ENCODE measurements around the gene SLC44A1. TPM values are rescaled to one million over a fixed set of nuclear protein-coding genes. Genes with fewer than 3 reads are reported as not detected.

The SLC44A1 gene
- total RNA-seq, 1 donor from 2014 or later, result 16.5 TPM

- Histone ChIP-seq H3K36me3 (ENCODE audit: control insufficient read depth, insufficient read depth, low read length) (no peaks in the 10 kb centered on the region), H3K4me3 (ENCODE audit: low read depth, low read length) (no peak overlapping the region), H3K27me3 (ENCODE audit: control insufficient read depth, insufficient read depth, low read length) (no peaks in the 10 kb centered on the region)
- TF ChIP-seq CTCF (IDR thresholded peaks at IDR 0.05; ENCODE audit: insufficient read depth, low read length, poor library complexity, severe bottlenecking), result no peak
- DNase-seq (ENCODE audit: low read depth), result peak; percentile 79
These were observed 52.4 kb downstream of the SLC44A1 start for GRCh38 chr9:105296877-105297287.

- no peaks in the 10 kb centered on the region for H3K27me3 ChIP-seq (ENCODE audit: control insufficient read depth, insufficient read depth, low read length)
- H3K36me3 ChIP-seq (ENCODE audit: control insufficient read depth, insufficient read depth, low read length), result no peaks in the 10 kb centered on the region
- no peak overlapping the region for H3K4me3 ChIP-seq (ENCODE audit: low read depth, low read length)
- TF ChIP-seq CTCF (IDR thresholded peaks at IDR 0.05; ENCODE audit: insufficient read depth, low read length, poor library complexity, severe bottlenecking), result no peak
- DNase-seq (ENCODE audit: low read depth), result no peak
These were observed 53.1 kb downstream of the SLC44A1 start for GRCh38 chr9:105297442-105298075.

GRCh38 chr9:105299190-105299854 lies 54.9 kb downstream of the SLC44A1 start:
- DNase-seq (ENCODE audit: low read depth), result peak; percentile 94
- Histone ChIP-seq H3K4me3 (ENCODE audit: low read depth, low read length) (no peak overlapping the region), H3K27me3 (ENCODE audit: control insufficient read depth, insufficient read depth, low read length) (no peaks in the 10 kb centered on the region), H3K36me3 (ENCODE audit: control insufficient read depth, insufficient read depth, low read length) (no peaks in the 10 kb centered on the region)
- no peak for TF ChIP-seq CTCF (IDR thresholded peaks at IDR 0.05; ENCODE audit: insufficient read depth, low read length, poor library complexity, severe bottlenecking)

GRCh38 chr9:105302728-105303127 lies 58.3 kb downstream of the SLC44A1 start:
- no peak for DNase-seq (ENCODE audit: low read depth)
- Histone ChIP-seq H3K36me3 (ENCODE audit: control insufficient read depth, insufficient read depth, low read length) (no peaks in the 10 kb centered on the region), H3K4me3 (ENCODE audit: low read depth, low read length) (no peak overlapping the region), H3K27me3 (ENCODE audit: control insufficient read depth, insufficient read depth, low read length) (no peaks in the 10 kb centered on the region)
- no peak for TF ChIP-seq CTCF (IDR thresholded peaks at IDR 0.05; ENCODE audit: insufficient read depth, low read length, poor library complexity, severe bottlenecking)

GRCh38 chr9:105305856-105306255 lies 61.4 kb downstream of the SLC44A1 start:
- no peaks in the 10 kb centered on the region for H3K36me3 ChIP-seq (ENCODE audit: control insufficient read depth, insufficient read depth, low read length)
- no peak for DNase-seq (ENCODE audit: low read depth)
- TF ChIP-seq CTCF (IDR thresholded peaks at IDR 0.05; ENCODE audit: insufficient read depth, low read length, poor library complexity, severe bottlenecking), result no peak
- H3K27me3 ChIP-seq (ENCODE audit: control insufficient read depth, insufficient read depth, low read length), result no peaks in the 10 kb centered on the region
- H3K4me3 ChIP-seq (ENCODE audit: low read depth, low read length), result no peak overlapping the region
